Measurements from ENCODE around the gene SLC39A6.
"Not testable (repeated sequence)": the region's sequence is repeated elsewhere in the genome, so short reads cannot be mapped to it uniquely, and the experiment has no call there.

SLC39A6 gene, protein sequence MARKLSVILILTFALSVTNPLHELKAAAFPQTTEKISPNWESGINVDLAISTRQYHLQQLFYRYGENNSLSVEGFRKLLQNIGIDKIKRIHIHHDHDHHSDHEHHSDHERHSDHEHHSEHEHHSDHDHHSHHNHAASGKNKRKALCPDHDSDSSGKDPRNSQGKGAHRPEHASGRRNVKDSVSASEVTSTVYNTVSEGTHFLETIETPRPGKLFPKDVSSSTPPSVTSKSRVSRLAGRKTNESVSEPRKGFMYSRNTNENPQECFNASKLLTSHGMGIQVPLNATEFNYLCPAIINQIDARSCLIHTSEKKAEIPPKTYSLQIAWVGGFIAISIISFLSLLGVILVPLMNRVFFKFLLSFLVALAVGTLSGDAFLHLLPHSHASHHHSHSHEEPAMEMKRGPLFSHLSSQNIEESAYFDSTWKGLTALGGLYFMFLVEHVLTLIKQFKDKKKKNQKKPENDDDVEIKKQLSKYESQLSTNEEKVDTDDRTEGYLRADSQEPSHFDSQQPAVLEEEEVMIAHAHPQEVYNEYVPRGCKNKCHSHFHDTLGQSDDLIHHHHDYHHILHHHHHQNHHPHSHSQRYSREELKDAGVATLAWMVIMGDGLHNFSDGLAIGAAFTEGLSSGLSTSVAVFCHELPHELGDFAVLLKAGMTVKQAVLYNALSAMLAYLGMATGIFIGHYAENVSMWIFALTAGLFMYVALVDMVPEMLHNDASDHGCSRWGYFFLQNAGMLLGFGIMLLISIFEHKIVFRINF

DNA sequence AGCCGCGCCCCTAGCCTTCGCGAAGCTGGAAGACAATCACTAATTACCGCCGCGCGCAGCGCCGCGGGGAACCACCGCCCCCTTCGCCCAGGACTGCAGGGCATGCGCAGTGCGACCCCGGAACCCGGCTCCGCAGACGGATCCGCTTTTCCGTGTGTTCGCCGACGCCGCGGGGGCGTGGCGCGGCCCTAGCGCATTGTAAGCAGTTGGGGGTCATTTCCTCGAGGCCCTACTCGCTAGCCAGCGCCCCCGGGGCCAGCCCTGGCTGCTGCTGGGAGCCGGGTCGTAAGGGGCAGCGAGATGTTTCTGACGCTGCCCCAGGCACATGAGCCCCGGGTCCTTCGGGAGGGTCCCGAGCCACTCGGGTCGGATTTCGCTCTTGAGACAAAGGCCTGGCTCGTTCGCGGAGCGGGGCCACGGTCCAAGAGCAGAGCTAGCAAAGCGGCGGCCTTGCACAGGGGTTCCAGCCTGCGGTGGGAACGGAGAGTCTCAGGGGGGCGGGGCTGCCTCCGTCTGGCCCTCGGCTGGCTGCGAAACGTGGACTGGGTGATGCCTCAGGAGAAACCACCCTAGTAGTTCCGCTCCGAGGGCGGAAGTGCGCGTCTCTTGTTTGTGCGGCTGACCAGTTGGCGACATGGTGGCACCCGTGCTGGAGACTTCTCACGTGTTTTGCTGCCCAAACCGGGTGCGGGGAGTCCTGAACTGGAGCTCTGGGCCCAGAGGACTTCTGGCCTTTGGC is at the start of gene SLC39A6, which contains the start of gene ELP2:
TSS of gene SLC39A6 (minus strand) at position 41 of the 739 bp plus-strand sequence. CDS start 2,333 bp downstream, outside the sequence.
TSS of gene ELP2 (plus strand) at position 600 of the 739 bp plus-strand sequence. CDS start at position 635, 35 bp downstream.
- peak; percentile 94 for DNase-seq

DNA sequence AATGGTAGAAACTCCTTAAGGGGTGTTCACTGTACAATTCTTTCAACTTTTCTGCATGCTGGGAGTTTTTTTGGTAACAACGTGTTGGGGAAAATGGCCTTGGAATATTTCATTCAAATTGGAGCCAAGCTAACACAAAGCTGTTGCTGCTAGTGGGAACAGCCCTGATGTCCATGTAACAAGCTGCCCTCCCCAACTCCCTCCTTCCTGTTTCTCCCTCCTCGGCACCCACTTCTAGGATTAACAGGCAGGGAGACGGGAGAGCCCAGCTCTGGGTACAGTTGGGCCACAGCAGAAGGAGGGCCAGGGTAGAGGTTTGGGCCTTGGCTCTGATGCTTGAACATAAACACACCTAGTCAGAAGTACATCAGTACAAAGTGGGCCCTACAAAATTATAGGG is 48.8 kb upstream of the SLC39A6 start:
- no peak for DNase-seq

DNA sequence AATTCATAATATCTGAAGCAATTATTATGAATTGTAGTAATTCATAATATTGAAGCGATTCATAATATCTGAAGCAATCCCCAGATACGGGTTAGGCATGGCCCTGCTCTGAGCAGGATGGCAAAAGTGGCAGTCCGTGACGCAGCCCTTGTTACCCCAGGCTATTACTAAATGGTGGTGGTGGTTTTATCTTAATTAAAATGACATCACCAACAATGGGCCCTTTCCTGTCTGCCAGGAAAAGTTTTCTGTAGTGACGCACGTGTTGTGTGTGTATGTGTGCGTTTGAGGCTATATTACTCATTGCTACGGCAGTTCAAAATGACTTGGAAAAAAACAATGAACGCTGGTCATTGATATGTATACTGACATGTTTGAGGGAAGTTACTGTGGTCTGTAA is 47.6 kb upstream of the SLC39A6 start:
- DNase-seq = no peak

DNA sequence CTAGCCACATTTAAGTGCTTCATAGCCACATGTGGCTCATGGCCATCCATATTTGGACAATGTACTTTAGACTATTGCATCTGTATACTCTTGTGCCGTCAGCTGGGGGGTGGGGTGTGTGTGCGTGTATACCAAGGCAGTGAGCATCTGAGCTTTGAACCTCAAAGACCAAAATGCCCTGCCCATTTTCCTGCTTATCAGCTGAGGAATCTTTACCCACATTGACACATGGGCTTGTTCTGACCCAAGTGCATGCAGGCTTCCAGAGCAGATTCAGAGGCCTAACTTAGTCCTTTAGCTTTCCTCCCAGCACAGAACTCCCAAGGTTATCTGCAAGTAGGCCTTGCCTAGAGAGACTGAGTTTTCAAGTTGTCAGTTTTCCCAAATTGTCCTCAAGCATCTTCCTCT is 47.0 kb upstream of the SLC39A6 start:
- DNase-seq = no peak

DNA sequence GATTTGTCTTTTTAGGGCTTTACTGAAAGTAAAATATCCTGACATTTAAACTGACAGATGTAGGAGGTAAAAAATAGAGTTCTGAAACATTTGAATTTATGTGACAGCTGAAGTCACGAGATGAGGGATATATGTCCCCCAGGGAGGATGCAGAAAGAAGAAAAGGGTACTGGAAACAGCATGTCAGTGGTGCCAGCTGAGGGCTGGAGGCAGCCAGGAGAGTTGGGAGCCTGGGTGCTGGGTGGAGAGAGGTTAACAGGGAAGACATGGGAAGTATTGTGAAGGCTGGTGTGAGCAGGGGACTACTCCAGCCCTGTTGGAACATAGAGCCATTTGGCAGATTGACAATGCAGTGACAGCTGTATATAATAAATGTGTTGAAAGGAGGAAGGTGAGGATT is 46.3 kb upstream of the SLC39A6 start:
- DNase-seq = no peak

DNA sequence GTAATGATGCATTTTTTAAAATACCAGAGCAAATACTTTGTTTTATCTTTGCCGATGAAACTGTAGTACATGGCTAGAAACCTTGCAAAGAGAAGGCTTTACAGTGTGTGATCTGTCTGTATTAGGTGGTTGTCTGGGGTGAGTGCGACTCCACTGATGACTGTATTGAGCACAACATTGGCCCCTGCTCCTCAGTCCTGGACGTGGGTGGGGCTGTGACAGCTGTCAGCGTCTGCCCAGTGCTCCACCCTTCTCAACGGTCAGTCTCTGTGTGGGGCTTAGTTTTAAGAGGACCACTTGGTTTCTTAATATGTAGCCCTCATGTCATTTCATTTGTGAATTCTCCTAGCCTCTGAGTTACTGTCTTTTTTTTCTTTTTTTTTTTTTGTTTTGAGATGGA is 40.8 kb upstream of the SLC39A6 start:
- no peak for DNase-seq

DNA sequence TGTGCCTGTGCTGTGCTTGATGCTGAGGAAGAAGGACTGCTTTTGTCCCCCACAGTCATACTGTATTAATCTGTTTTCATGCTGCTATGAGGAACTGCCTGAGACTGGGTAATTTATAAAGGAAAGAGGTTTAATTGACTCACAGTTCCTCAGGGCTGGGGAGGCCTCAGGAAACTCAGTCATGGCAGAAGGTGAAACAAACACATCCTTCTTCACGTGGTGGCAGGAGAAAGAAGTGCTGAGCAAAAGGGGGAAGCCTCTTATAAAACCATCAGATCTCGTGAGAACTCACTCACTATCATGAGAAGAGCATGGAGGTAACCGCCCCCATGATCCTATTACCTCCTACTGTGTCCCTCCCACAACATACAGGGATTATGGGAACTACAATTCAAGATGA is 39.2 kb upstream of the SLC39A6 start:
- DNase-seq = not testable (repeated sequence)

DNA sequence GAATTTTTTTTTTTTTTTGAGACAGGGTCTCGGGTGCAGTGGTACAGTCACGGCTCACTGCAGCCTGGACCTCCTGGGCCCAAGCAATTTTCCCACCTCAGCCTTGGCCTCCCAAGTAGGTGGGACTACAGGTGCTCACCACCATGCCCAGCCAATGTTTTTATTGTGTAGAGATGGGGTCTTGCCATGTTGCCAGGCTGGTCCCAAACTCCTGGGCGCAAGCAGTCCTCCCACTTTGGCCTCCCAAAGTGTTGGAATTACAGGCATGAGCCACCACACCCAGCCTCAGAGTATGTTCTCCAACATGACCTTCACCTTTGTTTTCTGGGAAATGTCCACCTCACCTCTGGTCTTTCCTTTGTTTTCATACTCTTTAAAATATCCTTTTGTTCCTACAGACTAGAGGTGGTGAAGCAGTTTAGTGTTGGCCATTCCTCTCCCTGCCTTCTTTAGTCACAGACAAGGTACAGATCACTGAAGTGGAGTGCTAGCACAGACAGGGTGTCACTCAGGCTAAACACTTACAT is 38.6 kb upstream of the SLC39A6 start:
- no peak for DNase-seq

DNA sequence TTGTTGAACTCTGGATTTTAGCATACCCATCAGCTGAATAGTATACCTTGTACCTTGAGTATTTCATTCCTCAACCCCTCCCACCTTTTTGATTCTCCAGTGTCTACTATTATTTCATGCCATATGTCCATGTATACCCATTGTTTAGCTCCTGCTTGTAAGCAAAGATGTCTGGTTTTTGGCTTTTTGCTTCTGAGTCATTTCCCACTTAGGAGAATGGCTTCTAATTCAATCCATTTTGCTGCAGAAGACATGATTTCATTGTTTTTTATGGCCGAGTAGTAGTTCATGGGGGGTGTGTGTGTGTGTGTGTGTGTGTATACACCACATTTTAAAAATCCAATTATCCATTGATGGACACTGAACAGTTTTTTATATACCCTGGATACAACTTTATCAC is 33.8 kb upstream of the SLC39A6 start:
- no peak for DNase-seq

DNA sequence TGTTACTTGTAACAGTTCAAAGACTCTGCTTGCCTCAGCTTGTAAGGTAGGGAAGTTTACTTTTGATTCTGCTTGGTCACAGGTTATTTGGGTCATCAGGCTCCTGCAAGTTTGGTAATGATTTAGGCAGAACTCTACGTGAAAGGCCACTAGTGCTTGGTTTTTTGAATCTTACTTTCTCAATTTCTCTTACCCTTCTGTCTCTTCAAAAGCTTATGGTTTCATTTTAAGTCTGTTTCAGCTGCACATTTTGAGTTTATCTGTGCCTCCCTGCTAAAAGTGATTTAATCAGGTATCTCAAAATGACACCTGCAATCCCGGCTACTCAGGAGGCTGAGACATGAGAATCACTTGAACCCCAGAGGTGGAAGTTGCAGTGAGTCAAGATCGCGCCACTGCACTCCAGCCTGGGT is 31.8 kb upstream of the SLC39A6 start:
- DNase-seq = no peak

DNA sequence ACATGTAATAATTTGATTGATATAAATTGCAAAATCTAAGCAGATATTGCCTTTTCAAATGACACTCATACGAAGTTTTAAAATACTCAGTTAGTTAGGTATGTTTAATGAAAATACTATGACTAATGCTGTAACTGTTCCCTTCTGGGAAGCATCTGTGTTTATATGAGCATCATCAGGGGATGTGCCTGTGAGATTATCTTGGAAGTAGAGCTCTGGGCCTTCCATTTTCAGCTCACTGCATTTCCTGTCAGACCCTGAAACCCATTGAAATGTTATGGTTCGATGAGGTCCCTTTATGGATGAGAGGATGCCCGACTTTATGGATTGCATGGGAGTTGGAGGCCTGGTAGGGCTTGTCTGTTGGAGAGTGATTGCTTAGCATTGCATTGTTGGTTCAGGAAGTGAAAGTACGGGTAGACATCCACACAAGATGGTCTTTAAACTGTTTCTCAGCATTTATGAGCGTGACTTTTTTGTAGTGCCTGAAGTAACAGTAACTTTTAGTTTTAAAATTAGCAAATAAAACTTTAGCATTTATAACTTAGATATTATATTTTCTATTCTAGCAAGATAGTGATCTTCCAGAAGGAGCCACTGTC is 29.2 kb upstream of the SLC39A6 start:
- no peak for DNase-seq

DNA sequence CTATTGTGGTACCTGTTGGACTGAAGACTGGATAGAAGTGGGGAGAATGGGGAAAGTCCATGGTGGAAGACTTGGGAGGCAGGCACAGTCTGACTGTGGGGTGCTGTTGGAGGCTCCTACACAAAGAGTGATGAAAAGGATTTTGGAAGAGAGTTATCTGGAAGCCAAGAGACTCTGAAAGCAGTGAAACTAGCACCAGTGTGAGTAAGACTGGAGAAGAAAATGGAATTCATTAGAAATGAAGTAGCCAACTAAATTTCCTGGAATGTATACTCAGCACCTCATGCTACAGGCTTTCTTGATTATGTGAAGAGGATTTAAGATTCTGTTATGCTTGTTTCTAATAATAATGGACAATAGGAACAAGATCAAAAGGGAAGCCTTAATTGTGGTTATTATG is 28.3 kb upstream of the SLC39A6 start:
- DNase-seq = no peak

DNA sequence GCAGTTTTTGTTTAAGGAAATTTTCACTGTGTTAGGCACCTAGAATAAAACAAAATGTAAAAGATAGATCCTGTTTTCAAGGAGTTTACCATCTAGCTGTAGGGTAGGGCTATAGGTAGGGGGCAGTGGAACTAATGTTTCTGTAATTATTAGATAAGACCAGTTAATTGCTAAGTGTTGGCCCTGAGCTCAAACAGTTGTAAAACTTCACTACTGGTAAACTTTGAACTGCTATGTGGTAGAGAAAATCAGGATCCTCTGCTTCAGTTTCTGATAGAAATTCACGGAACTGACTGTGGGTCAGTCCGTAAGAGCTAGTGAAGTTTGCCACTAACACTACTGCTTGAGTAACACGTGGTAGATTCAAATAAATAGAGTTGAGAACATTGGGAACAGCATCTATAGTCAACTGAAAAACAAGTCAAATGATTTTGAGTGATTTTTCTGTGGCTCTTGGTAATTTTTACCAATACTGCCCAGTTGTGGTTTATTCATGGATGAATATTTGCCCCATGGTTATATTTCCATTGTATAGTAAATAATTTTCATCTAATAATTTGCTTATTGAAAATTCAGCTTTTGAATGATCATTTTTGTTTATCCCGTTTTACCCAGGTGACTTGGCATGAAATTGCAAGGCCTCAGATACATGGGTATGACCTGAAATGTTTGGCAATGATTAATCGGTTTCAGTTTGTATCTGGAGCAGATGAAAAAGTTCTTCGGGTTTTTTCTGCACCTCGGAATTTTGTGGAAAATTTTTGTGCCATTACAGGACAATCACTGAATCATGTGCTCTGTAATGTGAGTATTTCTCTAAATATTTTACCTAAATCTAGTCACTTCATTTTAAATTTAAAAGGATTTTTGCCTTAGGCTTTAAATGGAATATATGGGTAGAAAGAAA is 27.0 kb upstream of the SLC39A6 start:
- no peak for DNase-seq

DNA sequence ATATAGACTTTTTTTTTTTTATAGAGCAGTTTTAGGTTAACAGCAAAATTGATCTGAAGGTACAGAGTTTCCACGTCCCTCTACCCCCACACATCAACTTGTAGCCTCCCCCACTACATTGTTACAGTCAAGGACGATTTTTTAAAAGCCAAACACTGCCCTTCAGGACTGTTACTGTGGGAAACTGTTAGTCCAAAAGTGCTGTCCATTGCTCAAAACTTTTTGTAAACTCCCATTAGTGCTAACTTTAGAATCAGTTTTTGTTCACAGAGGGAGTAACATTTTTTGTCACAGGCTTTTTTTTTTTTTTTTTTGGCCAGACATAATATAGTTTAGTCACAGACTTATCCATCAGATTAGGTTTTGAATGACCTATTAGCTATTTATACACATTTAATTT is 24.6 kb upstream of the SLC39A6 start:
- DNase-seq = no peak

DNA sequence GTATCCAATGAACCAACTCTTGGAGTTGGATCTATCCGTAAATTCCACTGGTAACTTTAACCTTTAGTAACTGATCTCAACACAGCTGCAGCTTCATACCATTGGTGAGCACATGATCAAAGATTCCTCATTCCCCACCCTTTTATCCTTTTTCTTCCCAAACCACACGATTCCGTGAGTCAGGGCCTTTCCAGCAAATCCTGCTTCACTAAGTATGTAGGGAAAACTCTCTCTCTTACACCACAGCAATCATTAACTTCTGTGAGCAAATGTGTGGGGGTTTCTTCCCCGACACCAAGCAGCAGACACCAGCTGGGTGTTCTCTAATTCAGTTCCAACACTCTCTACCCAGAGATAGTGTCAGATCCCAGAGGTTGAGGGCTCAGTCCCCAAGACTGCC is 24.1 kb upstream of the SLC39A6 start:
- DNase-seq = no peak

DNA sequence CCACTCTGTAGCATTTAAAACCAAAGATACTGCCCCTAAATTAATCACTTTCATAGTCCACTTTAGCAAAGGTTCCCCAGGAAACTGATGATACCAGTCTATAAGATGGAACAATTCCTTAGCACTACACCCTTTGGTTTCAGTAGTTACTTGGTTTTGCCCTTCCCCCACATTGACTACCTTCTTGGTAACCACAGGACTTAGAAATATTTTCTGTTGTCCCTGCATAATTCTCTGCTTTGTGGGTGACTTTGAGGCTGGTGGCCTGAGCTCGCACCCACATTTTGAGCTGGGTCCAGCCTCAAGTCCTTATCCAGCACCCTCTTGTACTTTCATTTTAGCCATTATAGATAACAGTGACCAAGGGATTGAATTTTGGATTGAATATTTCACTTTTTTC is 23.6 kb upstream of the SLC39A6 start:
- no peak for DNase-seq

DNA sequence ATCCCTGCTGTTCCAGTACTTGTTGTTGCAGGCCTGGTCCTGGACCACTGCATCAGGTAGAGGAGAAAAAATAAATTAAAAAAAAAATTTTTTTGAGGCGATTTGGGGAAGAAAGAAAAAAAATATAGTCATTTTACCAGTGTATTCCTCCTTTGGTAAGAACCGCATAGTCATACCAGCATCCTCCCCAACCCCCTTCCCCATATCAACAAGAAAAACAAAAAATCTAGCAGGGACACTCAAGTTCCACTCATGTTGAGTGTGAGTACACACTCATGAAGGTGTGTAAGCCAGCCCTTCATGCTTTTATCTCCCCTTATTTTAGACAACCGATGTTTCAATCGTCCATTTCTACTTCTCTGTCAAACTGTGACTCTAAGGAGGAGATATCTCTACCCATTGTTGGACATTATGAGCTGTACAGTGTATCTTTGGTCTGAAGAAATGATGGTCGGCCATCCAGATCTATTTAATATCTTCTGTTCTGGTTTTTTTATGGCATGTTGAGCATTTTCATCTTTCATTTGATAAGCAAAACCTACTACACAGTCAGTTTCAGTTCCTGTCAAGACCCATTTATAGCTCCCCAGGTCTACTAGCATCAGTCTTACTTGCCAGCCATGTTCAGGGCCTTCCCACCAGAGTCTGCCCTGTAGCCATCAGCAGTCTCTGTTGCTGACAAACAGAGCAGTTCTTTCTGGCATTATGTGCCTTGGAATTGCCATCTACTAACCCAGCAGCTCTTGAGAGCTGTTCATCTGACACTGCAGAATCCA is 20.6 kb upstream of the SLC39A6 start:
- no peak for DNase-seq

DNA sequence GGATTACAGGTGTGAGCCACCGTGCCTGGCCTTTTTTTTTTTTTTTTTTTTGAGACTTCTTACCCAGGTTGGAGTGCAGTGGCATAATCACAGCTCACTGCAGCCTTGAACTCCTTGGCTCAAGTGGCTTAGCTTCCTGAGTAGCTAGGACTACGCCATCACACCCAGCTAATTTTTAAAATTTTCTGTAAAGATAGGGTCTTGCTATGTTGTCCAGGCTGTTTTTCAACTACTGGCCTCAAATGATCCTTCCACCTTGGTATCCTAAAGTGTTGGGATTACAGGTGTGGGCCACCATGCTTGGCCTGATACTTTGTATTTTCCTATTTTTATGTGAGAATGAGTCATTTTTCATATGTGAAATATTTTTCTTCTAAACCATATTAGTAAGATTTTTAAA is 14.3 kb upstream of the SLC39A6 start:
- DNase-seq = no peak

DNA sequence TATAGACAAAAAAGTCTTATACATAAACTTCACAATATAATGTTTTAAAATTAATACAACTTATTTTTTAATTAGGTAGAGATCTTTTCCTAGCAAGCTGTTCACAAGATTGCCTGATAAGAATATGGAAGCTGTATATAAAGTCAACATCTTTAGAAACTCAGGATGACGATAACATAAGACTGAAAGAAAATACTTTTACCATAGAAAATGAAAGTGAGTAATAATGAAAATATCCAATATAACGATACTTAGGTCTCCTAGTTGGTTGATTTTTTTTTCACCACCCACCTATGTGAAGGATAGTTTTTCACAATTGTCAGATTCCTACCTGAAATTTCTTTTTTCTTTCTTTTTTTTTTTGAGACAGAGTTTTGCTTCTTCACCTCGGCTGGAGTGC is 13.6 kb upstream of the SLC39A6 start:
- DNase-seq = no peak

DNA sequence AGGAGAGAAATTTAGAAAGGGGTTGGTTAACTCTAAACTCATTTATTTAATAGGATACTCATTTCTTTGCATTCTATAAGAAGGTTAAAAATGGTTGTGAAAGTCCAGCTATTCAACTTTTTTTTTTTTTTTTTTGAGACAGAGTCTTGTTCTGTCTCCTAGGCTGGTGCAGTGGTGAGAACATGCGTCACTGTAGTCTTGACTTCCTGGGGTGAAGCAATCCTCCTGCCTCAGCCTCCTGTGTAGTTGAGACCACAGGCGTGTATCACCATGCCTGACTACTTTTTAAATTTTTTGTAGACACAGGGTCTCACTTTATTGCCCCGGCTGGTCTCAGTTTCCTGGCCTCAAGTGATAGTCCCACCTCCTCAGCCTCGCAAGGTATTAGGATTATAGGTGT is 12.4 kb upstream of the SLC39A6 start:
- DNase-seq = no peak

DNA sequence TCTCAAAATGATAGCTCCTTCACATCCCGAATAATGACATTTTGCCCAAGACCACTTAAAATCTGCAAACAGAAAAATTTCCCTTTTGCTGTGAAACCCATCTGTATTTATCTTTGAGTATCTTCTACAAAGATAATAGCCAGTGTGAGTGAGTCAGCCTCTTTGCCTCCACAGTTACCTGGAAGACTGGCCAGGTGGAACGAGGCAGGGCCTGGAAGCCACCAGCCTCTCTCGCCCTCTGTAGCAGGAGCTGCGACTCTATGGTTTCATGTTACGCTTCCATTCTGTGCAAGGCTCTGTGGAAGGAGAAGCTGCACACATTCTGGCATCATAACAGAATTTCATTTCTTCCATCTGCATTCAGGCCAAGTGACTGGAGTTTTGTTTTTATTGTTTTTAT is 10.1 kb upstream of the SLC39A6 start:
- no peak for DNase-seq
